Measurements from ENCODE around the gene ALK.

Gene ALK

DNA sequence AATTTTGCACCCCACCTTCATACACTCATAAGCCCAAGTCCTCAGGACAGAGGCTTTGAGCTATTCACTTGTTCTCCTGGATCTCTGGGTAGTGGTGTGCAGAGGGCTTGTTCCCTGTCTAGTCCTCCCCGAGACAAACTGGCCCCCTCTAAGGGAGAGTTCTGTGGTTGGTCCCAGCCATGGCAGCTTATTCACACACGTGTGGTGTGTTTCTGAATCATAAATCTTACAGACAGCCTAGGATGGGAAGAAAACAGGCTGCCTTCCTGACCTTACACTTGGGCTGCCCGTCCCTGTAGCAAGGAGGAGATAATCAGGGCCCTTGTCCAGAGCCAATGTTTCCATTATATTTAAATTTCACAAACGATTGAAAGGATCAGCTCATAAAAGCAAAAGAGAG lies 551.2 kb downstream of the ALK start:
- TF ChIP-seq, protein P1, sequence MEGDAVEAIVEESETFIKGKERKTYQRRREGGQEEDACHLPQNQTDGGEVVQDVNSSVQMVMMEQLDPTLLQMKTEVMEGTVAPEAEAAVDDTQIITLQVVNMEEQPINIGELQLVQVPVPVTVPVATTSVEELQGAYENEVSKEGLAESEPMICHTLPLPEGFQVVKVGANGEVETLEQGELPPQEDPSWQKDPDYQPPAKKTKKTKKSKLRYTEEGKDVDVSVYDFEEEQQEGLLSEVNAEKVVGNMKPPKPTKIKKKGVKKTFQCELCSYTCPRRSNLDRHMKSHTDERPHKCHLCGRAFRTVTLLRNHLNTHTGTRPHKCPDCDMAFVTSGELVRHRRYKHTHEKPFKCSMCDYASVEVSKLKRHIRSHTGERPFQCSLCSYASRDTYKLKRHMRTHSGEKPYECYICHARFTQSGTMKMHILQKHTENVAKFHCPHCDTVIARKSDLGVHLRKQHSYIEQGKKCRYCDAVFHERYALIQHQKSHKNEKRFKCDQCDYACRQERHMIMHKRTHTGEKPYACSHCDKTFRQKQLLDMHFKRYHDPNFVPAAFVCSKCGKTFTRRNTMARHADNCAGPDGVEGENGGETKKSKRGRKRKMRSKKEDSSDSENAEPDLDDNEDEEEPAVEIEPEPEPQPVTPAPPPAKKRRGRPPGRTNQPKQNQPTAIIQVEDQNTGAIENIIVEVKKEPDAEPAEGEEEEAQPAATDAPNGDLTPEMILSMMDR (IDR thresholded peaks at IDR 0.05): no peak
- TF ChIP-seq ZFX (IDR thresholded peaks at IDR 0.05; ENCODE audit: borderline replicate concordance): no peak
- no peak overlapping the region for H3K27ac ChIP-seq

DNA sequence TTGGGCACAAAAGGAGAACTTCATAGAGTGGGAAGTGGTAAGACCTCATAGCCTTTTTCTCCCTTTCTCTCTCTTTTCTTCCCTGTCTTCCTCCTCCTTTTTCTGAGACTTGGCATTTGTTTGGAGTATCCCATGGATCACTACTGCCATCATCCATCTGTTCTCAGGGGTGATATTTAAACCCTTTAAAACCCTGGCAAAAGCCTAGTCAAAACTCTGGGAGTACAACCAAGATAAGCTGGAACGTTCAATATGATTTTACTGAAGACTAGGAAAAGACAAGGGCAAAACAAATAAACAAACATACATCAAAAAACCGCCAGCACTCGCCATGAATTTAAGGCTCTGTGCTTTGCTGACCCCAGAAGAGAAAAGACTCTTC lies 552.7 kb downstream of the ALK start:
- TF ChIP-seq ZFX (IDR thresholded peaks at IDR 0.05; ENCODE audit: borderline replicate concordance): no peak
- TF ChIP-seq, protein P1 (IDR thresholded peaks at IDR 0.05): no peak
- H3K27ac ChIP-seq: no peak overlapping the region

DNA sequence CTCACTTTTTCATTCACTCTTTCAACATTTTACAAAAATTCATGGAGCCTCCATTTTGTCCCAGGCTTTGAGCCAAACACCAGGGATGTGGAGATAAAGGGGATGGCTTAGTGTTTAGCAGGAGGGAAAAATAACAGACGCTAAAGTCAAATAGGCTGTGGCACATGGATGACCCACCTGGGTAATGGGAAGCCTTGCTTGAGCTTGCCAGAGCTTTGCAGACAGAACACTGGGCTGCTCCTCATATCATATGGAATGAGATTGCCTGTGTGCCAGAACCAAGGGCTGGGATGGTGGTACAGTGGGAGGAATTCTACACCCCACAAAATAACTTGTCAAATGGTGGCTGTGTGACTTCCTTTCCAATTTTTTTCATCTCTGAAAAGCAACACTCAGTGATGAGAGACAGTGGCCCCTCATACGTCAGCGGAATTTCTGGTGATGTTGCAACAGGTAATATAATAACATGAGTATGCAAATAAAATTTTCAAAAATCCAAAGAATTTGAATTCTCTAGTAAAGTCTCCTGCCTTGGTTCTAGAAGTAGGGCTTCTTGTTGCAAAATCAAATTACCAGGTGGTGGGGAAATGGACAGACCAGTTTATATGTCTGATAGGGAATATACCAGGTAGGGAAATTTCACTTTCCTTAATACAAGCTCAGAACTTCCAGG lies 553.3 kb downstream of the ALK start:
- TF ChIP-seq ZFX (IDR thresholded peaks at IDR 0.05; ENCODE audit: borderline replicate concordance): no peak
- TF ChIP-seq, protein P1 (IDR thresholded peaks at IDR 0.05): no peak

DNA sequence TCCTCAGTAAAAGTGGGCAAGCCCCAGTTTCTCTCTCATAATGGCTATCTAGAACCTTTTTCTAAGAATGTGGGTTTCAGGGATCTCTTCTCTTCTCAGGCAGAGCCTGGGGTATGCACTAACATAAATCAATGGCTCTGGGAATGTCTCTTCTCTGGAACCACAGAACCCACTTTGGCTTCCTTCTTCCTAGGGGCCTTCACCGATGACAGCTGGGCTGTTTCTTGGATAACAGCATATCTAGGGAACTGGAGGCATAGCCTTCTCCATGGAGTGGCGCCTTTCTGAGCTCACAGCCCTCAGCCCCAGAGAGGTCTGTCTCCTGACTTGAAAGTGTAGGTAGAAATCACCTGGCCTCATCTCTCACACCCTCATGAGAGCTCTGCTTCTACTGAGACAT lies 558.3 kb downstream of the ALK start:
- no peak overlapping the region for H3K27ac ChIP-seq
- no peak for TF ChIP-seq ZFX (IDR thresholded peaks at IDR 0.05; ENCODE audit: borderline replicate concordance)
- TF ChIP-seq, protein P1 (IDR thresholded peaks at IDR 0.05): no peak

More for the DNA sequence above, 553.3 kb downstream of the ALK start:
- no peak overlapping the region for H3K27ac ChIP-seq

- no peak overlapping the region for H3K27ac ChIP-seq
These were observed 560.2 kb downstream of the ALK start for GRCh38 chr2:29361231-29361630.

GRCh38 chr2:29360016-29360784 lies 561.2 kb downstream of the ALK start:
- H3K27ac ChIP-seq: no peak overlapping the region
- TF ChIP-seq, protein P1 (IDR thresholded peaks at IDR 0.05): no peak
- TF ChIP-seq ZFX (IDR thresholded peaks at IDR 0.05; ENCODE audit: borderline replicate concordance): no peak

More at GRCh38 chr2:29361231-29361630, 560.2 kb downstream of the ALK start:
- TF ChIP-seq, protein P1 (IDR thresholded peaks at IDR 0.05): no peak
- TF ChIP-seq ZFX (IDR thresholded peaks at IDR 0.05; ENCODE audit: borderline replicate concordance): no peak

GRCh38 chr2:29353403-29353991 lies 567.9 kb downstream of the ALK start:
- H3K27ac ChIP-seq: no peak overlapping the region
- no peak for TF ChIP-seq ZFX (IDR thresholded peaks at IDR 0.05; ENCODE audit: borderline replicate concordance)
- TF ChIP-seq, protein P1 (IDR thresholded peaks at IDR 0.05): no peak

All from 22Rv1 (cell line).